Effector memory CD8-positive, alpha-beta T cell (primary cell): Measurements from ENCODE around the gene SNX20.

ENCODE experiments used
- ATAC-seq: fragments of 150-1000 bp; cut with Tn5 transposase; replicated peaks from 2 replicates; pipeline ENCODE4 v1.10.0; 2021; ENCODE audit warnings: mild to moderate bottlenecking, moderate library complexity
- DNase-seq, 3 experiments: peaks; one replicate each; pipeline ENCODE4 v3.0.0; 2021
- H3K27ac Mint-ChIP-seq, 2 donors: one replicate each; pipeline ENCODE4 v1.8.0; 2022; ENCODE audit warnings: mild to moderate bottlenecking in 2 of 2, mixed read lengths in 2 of 2, moderate library complexity in 2 of 2
- H3K27me3 Mint-ChIP-seq, 2 donors: one replicate each; pipeline ENCODE4 v1.8.0; 2022; ENCODE audit warnings: mixed read lengths in 2 of 2
- H3K36me3 Mint-ChIP-seq: one replicate; pipeline ENCODE4 v1.8.0; 2022; ENCODE audit warnings: mild to moderate bottlenecking, moderate library complexity, mixed read lengths; ENCODE audit not compliant: insufficient read depth
- H3K4me1 Mint-ChIP-seq, 2 donors: one replicate each; pipeline ENCODE4 v1.8.0; 2022; ENCODE audit warnings: low read depth in 2 of 2, mixed read lengths in 2 of 2
- H3K4me3 Mint-ChIP-seq, 2 donors: one replicate each; pipeline ENCODE4 v1.8.0; 2022; ENCODE audit warnings: mild to moderate bottlenecking in 2 of 2, mixed read lengths in 2 of 2, moderate library complexity in 2 of 2
- H3K9me3 Mint-ChIP-seq, 2 donors: one replicate each; pipeline ENCODE4 v1.8.0; 2022; ENCODE audit warnings: mixed read lengths in 2 of 2
- total RNA-seq, 9 experiments: gene quantifications; one replicate each; lab custom pipeline; 2026; lab: John Stamatoyannopoulos, UW

The SNX20 gene, protein sequence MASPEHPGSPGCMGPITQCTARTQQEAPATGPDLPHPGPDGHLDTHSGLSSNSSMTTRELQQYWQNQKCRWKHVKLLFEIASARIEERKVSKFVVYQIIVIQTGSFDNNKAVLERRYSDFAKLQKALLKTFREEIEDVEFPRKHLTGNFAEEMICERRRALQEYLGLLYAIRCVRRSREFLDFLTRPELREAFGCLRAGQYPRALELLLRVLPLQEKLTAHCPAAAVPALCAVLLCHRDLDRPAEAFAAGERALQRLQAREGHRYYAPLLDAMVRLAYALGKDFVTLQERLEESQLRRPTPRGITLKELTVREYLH
- total RNA-seq: 41.7 to 118 (median 67.0) reads per million in 9 experiments

- no peaks in the 10 kb centered on the region for H3K9me3 Mint-ChIP-seq
- DNase-seq (peak; percentile 53 to 61 (median 57)), ATAC-seq (peak; percentile 77)
- peaks cover 80 to 84% of the 10 kb centered on the region in 2 donors for H3K4me1 Mint-ChIP-seq
- H3K36me3 Mint-ChIP-seq: peaks cover 28% of the 10 kb centered on the region
- H3K27ac Mint-ChIP-seq: peak within 1 kb of the TSS; percentile 95 to 97
- H3K27me3 Mint-ChIP-seq: no peaks in the 10 kb centered on the region
- peak within 1 kb of the TSS; percentile 88 to 92 for H3K4me3 Mint-ChIP-seq
These were observed at the start of gene SNX20 for GRCh38 chr16:50681021-50681885. TSS of gene SNX20 (minus strand) at chr16:50681312. CDS start at chr16:50677526, 3,786 bp downstream.

DNA sequence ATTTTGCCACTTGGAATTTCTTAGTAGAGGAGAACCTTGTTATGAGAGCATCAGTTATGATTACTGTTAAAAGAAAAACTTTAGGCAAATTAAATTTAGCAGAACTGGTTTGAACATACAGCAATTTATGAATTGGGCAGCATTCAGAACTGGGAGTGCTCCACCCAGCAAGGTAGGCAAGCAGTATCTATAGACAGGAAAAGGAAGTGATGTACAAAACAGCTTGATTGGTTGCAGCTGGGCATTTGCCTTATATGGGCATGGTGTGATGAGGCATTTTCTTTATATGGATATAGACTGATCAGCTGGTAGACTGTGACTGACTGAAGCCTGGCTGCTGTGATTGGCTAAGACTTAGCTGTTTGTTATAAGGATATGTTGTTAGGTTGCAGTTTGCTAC, 43.2 kb upstream of the SNX20 start:
- H3K36me3 Mint-ChIP-seq: peaks cover 6% of the 10 kb centered on the region
- peaks cover 27 to 28% of the 10 kb centered on the region in 2 donors for H3K4me1 Mint-ChIP-seq
- peaks cover 0 to 6% of the 10 kb centered on the region in 2 donors for H3K9me3 Mint-ChIP-seq
- ATAC-seq: peak; percentile 18
- no peak for DNase-seq
- peak overlapping the region; percentile 75 to 90 for H3K27ac Mint-ChIP-seq
- no peak overlapping the region for H3K4me3 Mint-ChIP-seq
- H3K27me3 Mint-ChIP-seq: no peaks in the 10 kb centered on the region

DNA sequence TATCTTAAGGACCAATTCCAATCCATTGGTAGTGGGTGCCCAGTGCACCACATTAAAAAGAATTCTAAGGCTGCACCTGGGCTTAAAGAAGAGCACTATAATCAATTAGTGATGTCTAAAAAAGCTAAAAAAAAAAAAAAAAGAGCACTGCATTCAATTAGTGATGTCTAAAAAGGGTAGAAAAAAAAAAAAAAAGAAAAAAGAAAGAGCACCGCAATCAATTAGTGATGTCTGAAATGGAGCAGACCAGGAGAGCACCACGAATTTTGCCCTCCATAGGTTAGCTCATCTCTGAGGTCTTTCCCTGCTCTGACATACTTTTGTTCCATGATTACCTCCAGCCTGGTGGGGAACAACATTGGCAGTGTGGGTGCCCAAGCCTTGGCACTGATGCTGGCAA, 41.8 kb upstream of the SNX20 start:
- ATAC-seq (no peak), DNase-seq (no peak)
- H3K9me3 Mint-ChIP-seq: peaks cover 0 to 6% of the 10 kb centered on the region in 2 donors
- H3K4me1 Mint-ChIP-seq: peaks cover 30 to 35% of the 10 kb centered on the region in 2 donors
- peak overlapping the region; percentile 54 to 66 for H3K4me3 Mint-ChIP-seq
- H3K36me3 Mint-ChIP-seq: peaks cover 6% of the 10 kb centered on the region
- H3K27ac Mint-ChIP-seq: peak overlapping the region; percentile 90 to 98
- no peaks in the 10 kb centered on the region for H3K27me3 Mint-ChIP-seq

DNA sequence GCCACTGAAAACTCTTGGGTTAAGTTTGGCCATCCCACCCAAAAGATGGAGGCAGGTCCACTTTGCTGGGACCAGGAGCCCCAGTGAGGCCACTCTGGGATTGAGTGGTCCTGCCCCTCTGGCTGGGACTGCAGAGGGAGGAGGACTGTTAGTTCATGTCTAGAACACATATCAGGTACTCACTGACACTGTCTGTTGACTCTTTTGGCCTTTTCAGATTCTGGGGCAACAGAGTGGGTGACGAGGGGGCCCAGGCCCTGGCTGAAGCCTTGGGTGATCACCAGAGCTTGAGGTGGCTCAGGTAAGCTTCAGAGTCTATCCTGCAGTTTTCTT, 41.3 kb upstream of the SNX20 start:
- no peaks in the 10 kb centered on the region for H3K27me3 Mint-ChIP-seq
- H3K4me1 Mint-ChIP-seq: peaks cover 30 to 38% of the 10 kb centered on the region in 2 donors
- H3K9me3 Mint-ChIP-seq: peaks cover 0 to 6% of the 10 kb centered on the region in 2 donors
- H3K27ac Mint-ChIP-seq: peak overlapping the region; percentile 90 to 98
- ATAC-seq (peak; percentile 16), DNase-seq (no peak)
- H3K4me3 Mint-ChIP-seq: peak overlapping the region; percentile 54 to 66
- H3K36me3 Mint-ChIP-seq: peaks cover 6% of the 10 kb centered on the region

DNA sequence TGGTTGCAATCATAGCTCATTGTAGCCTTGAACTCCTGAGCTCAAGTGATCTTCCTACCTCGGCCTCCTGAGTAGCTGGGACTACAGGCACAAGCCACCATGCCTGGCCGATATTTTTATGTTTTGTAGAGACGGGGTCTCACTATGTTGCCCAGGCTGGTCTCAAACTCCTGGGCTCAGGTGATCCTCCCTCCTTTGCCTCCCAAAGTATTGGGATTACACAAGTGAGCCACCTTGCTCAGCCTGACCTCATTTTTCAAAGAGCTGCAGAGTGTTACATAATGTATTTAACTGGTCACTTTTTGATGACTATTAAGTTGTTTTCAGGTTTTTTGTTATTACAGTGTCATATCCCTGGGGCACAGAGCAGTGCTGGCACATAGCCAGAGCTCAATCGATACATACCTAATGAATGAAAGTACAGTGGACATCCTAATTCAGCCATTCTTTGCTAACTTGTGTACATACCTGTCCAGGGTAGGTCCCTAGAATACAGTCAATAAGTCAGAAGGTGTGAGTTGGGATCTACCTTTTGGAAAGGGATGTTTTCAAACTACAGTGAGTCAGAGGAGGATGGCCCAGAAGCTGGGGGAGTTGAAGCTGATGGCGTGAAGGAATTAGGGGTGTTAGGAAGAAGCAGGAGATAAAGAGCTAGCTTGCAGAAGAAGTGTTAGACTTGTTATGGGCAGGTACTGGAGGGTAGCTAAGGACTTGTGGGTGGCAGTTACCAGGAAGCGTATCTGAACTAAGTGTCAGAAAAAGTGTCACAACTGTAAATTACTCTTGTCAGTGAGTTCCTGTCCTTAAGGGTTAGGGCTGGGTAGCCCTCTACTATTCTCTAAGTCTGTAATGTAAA, 40.7 kb upstream of the SNX20 start:
- H3K9me3 Mint-ChIP-seq: peaks cover 0 to 6% of the 10 kb centered on the region in 2 donors
- peak; percentile 94 for ATAC-seq
- DNase-seq: peak; percentile 29 to 38 (median 31)
- peaks cover 5% of the 10 kb centered on the region for H3K36me3 Mint-ChIP-seq
- peak overlapping the region; percentile 54 to 66 for H3K4me3 Mint-ChIP-seq
- H3K27me3 Mint-ChIP-seq: no peaks in the 10 kb centered on the region
- peaks cover 32 to 39% of the 10 kb centered on the region in 2 donors for H3K4me1 Mint-ChIP-seq
- H3K27ac Mint-ChIP-seq: peak overlapping the region; percentile 90 to 98

- Mint-ChIP-seq H3K9me3 (peaks cover 0 to 4% of the 10 kb centered on the region in 2 donors), H3K36me3 (no peaks in the 10 kb centered on the region), H3K27ac (peak overlapping the region; percentile 52 to 82), H3K4me1 (peaks cover 35 to 39% of the 10 kb centered on the region in 2 donors), H3K4me3 (no peak overlapping the region), H3K27me3 (no peaks in the 10 kb centered on the region)
- DNase-seq (no peak), ATAC-seq (no peak)
These were observed 38.6 kb upstream of the SNX20 start for GRCh38 chr16:50719401-50720337.

DNA sequence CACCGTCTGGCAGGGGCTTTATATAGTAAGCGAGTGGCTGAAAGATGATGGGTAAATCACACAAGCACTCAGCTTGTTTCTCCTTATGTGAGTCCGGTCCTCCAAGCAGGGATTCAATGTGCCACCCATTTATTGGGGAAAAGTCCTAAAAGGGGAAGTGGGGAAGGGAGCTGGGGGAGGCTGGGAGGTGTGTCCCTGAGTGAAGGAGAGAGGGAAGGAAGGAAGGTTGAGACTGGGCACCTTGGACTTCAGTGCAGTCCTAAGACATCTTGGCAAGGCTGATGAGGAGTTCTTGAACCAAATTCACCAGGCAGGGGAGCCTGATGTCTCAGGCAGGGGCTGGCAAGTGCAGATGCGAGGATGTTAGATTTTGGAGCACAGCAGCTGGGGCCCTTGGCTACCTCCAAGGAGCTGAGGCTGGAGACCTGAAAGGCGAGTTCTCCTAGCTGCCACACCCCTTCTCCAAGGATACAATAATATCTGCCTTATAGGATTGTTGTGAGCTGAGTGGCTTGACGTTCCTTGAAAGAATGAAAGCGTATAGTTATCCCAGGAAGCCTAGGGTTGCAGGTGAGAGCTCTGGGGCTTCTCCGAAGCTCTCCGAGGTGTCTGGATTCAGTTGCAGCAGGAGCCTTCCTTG, 37.8 kb upstream of the SNX20 start:
- Mint-ChIP-seq H3K27me3 (no peaks in the 10 kb centered on the region), H3K36me3 (no peaks in the 10 kb centered on the region), H3K27ac (peak overlapping the region; percentile 52 to 82), H3K4me1 (peaks cover 30 to 39% of the 10 kb centered on the region in 2 donors), H3K9me3 (no peaks in the 10 kb centered on the region), H3K4me3 (no peak overlapping the region)
- ATAC-seq (no peak), DNase-seq (no peak)

- Mint-ChIP-seq H3K27me3 (no peaks in the 10 kb centered on the region), H3K4me1 (peaks cover 29 to 37% of the 10 kb centered on the region in 2 donors), H3K9me3 (no peaks in the 10 kb centered on the region), H3K27ac (peak overlapping the region in 1 of 2 donors; percentile 82), H3K36me3 (no peaks in the 10 kb centered on the region), H3K4me3 (no peak overlapping the region)
- no peak for ATAC-seq
- DNase-seq: no peak
These were observed 37.1 kb upstream of the SNX20 start for GRCh38 chr16:50718061-50718760.

DNA sequence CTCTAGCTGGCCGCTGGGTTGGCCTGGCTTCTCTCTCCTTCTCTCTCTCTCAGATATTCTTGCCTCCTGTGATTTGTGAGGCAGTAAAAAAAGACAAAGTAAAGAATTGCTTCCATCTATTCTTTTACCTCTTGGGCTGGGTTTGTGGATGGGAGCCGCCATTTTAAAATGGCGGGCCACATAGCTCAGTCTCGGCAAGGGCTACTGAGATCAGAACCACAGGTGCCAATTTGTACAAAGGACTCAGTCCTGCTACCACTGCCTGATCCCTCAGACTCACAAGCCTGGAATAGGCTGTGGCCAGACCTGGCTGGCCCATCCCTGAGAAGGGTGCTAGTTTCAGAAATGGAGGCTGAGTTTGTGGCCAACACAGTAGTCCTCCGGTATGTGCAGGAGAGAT, 36.4 kb upstream of the SNX20 start:
- DNase-seq (no peak), ATAC-seq (no peak)
- H3K4me3 Mint-ChIP-seq: no peak overlapping the region
- no peaks in the 10 kb centered on the region for H3K27me3 Mint-ChIP-seq
- H3K36me3 Mint-ChIP-seq: no peaks in the 10 kb centered on the region
- peaks cover 23 to 30% of the 10 kb centered on the region in 2 donors for H3K4me1 Mint-ChIP-seq
- peak overlapping the region in 1 of 2 donors; percentile 6 for H3K27ac Mint-ChIP-seq
- H3K9me3 Mint-ChIP-seq: no peaks in the 10 kb centered on the region

- no peaks in the 10 kb centered on the region for H3K27me3 Mint-ChIP-seq
- ATAC-seq: no peak
- H3K27ac Mint-ChIP-seq: peak overlapping the region in 1 of 2 donors; percentile 6
- peaks cover 19 to 26% of the 10 kb centered on the region in 2 donors for H3K4me1 Mint-ChIP-seq
- no peaks in the 10 kb centered on the region for H3K36me3 Mint-ChIP-seq
- no peaks in the 10 kb centered on the region for H3K9me3 Mint-ChIP-seq
- no peak overlapping the region for H3K4me3 Mint-ChIP-seq
- DNase-seq: no peak
These were observed 36.0 kb upstream of the SNX20 start for GRCh38 chr16:50717091-50717490.

DNA sequence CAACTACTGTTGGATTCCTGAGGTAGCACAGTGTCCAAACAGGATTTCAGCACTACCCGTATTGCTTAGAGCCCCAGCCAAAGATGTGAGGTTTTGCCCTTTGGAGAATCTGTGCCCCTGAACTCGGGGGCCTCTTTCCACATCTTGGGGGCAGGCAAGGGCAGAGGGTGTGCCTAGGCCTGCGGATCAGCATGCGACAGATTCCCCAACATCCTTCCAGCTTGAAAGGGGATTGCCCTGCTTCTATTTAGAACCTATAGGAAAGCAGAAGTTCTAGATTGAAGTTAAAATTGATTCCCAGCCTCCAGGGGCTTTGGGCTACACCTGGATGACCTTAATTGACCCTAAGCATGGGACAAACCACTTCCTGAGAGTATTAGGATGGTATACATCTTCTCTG, 31.8 kb upstream of the SNX20 start:
- H3K9me3 Mint-ChIP-seq: no peaks in the 10 kb centered on the region
- H3K4me3 Mint-ChIP-seq: no peak overlapping the region
- ATAC-seq (no peak), DNase-seq (no peak)
- H3K27me3 Mint-ChIP-seq: no peaks in the 10 kb centered on the region
- peaks cover 10 to 11% of the 10 kb centered on the region in 2 donors for H3K4me1 Mint-ChIP-seq
- H3K36me3 Mint-ChIP-seq: peaks cover 3% of the 10 kb centered on the region
- H3K27ac Mint-ChIP-seq: no peak overlapping the region
